OCI-LY7 (cell line): ENCODE data around the gene ZNF557.

Experiments used
- EZH2phosphoT487 ChIP-seq: fragments of 200-600 bp; sonication (generic); IDR thresholded peaks from 2 replicates; pipeline ENCODE4 v1.6.1; 2018; ENCODE audit warnings: low read depth, borderline replicate concordance, mild to moderate bottlenecking, mixed run types, antibody characterized with exemption, low read length, moderate library complexity, mixed read lengths
- TF ChIP-seq, protein P1 (sequence below): fragments of 200-600 bp; sonication (generic); conservative IDR thresholded peaks from 2 replicates; pipeline ENCODE4 v1.5.1; 2014; ENCODE audit warnings: mild to moderate bottlenecking, antibody characterized with exemption, low read length, moderate library complexity, mixed read lengths

GRCh38 chr19:7106711-7107657, 37.5 kb downstream of the ZNF557 start:
- TF ChIP-seq, protein P1, sequence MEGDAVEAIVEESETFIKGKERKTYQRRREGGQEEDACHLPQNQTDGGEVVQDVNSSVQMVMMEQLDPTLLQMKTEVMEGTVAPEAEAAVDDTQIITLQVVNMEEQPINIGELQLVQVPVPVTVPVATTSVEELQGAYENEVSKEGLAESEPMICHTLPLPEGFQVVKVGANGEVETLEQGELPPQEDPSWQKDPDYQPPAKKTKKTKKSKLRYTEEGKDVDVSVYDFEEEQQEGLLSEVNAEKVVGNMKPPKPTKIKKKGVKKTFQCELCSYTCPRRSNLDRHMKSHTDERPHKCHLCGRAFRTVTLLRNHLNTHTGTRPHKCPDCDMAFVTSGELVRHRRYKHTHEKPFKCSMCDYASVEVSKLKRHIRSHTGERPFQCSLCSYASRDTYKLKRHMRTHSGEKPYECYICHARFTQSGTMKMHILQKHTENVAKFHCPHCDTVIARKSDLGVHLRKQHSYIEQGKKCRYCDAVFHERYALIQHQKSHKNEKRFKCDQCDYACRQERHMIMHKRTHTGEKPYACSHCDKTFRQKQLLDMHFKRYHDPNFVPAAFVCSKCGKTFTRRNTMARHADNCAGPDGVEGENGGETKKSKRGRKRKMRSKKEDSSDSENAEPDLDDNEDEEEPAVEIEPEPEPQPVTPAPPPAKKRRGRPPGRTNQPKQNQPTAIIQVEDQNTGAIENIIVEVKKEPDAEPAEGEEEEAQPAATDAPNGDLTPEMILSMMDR: no peak
- TF ChIP-seq EZH2phosphoT487: no peak
